Neuronal stem cell (in vitro differentiated cells): ENCODE measurements around the gene EEA1.

Source experiments
- DNase-seq: peaks from one replicate; pipeline ENCODE4 v3.0.0-alpha.2; 2013; ENCODE audit warnings: low spot score
- H2AFZ ChIP-seq: one replicate; pipeline ENCODE4 v1.6.1; 2013; ENCODE audit warnings: mild to moderate bottlenecking, low read length, inconsistent platforms
- H2AK5ac ChIP-seq: 2 replicates; pipeline ENCODE4 v1.6.1; 2013; ENCODE audit warnings: low read depth, mild to moderate bottlenecking, inconsistent platforms, low read length, moderate library complexity, mixed read lengths
- H2BK120ac ChIP-seq: 2 replicates; pipeline ENCODE4 v1.6.1; 2013; ENCODE audit warnings: low read depth, mild to moderate bottlenecking, inconsistent platforms, low read length, moderate library complexity, mixed read lengths
- H2BK12ac ChIP-seq: one replicate; pipeline ENCODE4 v1.6.1; 2013; ENCODE audit warnings: low read length, inconsistent platforms
- H2BK15ac ChIP-seq: 2 replicates; pipeline ENCODE4 v1.6.1; 2013; ENCODE audit warnings: mild to moderate bottlenecking, low read length, inconsistent platforms, mixed read lengths
- H2BK5ac ChIP-seq: one replicate; pipeline ENCODE4 v1.6.1; 2013; ENCODE audit warnings: inconsistent platforms, mild to moderate bottlenecking, low read length, moderate library complexity
- H3K14ac ChIP-seq: one replicate; pipeline ENCODE4 v1.6.1; 2013; ENCODE audit warnings: low read length, inconsistent platforms
- H3K18ac ChIP-seq: 2 replicates; pipeline ENCODE4 v1.6.1; 2013; ENCODE audit warnings: low read length, inconsistent platforms
- H3K23ac ChIP-seq: 2 replicates; pipeline ENCODE4 v1.6.1; 2013; ENCODE audit warnings: low read depth, mild to moderate bottlenecking, mixed read lengths, low read length, inconsistent platforms; ENCODE audit not compliant: poor library complexity
- H3K27ac ChIP-seq: replicated peaks from 3 replicates; pipeline ENCODE4 v1.5.1; 2013; ENCODE audit warnings: low read length, inconsistent platforms
- H3K27me3 ChIP-seq, 3 experiments: 2 replicates each; pipeline ENCODE4 v1.6.1; 2013; ENCODE audit warnings: low read length in 3 of 3, mild to moderate bottlenecking in 2 of 3, inconsistent platforms in 1 of 3, low read depth in 1 of 3, mixed read lengths in 1 of 3, moderate library complexity in 1 of 3; ENCODE audit not compliant: control insufficient read depth in 3 of 3, insufficient read depth in 3 of 3
- H3K36me3 ChIP-seq, 2 donors: replicated peaks in 1 of 2; 2 replicates each; pipeline ENCODE4 v1.6.1; 2013; ENCODE audit warnings: low read length in 2 of 2; ENCODE audit not compliant: control insufficient read depth in 2 of 2, insufficient read depth in 2 of 2
- H3K4ac ChIP-seq: 2 replicates; pipeline ENCODE4 v1.6.1; 2013; ENCODE audit warnings: inconsistent platforms, mild to moderate bottlenecking, low read length, moderate library complexity
- H3K4me1 ChIP-seq, 2 donors: 1 replicate in 1 of 2; 2 replicates in 1 of 2; pipeline ENCODE4 v1.6.1; 2013; ENCODE audit warnings: low read length in 2 of 2, low read depth in 1 of 2; ENCODE audit not compliant: control insufficient read depth in 2 of 2, insufficient read depth in 1 of 2
- H3K4me2 ChIP-seq: one replicate; pipeline ENCODE4 v1.6.1; 2013; ENCODE audit warnings: mild to moderate bottlenecking, low read length, inconsistent platforms; ENCODE audit not compliant: insufficient read depth, poor library complexity, severe bottlenecking
- H3K4me3 ChIP-seq, 2 donors: 2 replicates each; pipeline ENCODE4 v1.5.1; 2013; ENCODE audit warnings: low read length in 2 of 2, mild to moderate bottlenecking in 2 of 2, inconsistent platforms in 1 of 2, moderate library complexity in 1 of 2
- H3K79me1 ChIP-seq: one replicate; pipeline ENCODE4 v1.6.1; 2013; ENCODE audit warnings: low read depth, mild to moderate bottlenecking, inconsistent platforms, low read length, moderate library complexity
- H3K9ac ChIP-seq: one replicate; pipeline ENCODE4 v1.6.1; 2013; ENCODE audit warnings: mild to moderate bottlenecking, low read depth, low read length, inconsistent platforms; ENCODE audit not compliant: poor library complexity
- H3K9me3 ChIP-seq, 2 donors: replicated peaks in 1 of 2; 2 replicates each; pipeline versions ENCODE3 to v1.6.1; 2013; ENCODE audit warnings: low read length in 2 of 2, mild to moderate bottlenecking in 2 of 2, inconsistent platforms in 1 of 2, low read depth in 1 of 2, mixed read lengths in 1 of 2, moderate library complexity in 1 of 2; ENCODE audit not compliant: control insufficient read depth in 2 of 2, insufficient read depth in 1 of 2
- H4K8ac ChIP-seq: one replicate; pipeline ENCODE4 v1.6.1; 2013; ENCODE audit warnings: low read depth, mild to moderate bottlenecking, inconsistent platforms, low read length, moderate library complexity
- H4K91ac ChIP-seq: one replicate; pipeline ENCODE4 v1.6.1; 2013; ENCODE audit warnings: low read length, low read depth, mild to moderate bottlenecking, inconsistent platforms; ENCODE audit not compliant: poor library complexity
- WGBS, 2 donors: extraction: QIAGEN DNeasy Blood & Tissue Kit; methylation state at CpG; one replicate each; pipeline ENCODE4 v1.1.7; 2013; ENCODE audit warnings: missing lambda C conversion rate in 2 of 2, mixed read lengths in 1 of 2; ENCODE audit not compliant: insufficient read length in 2 of 2, insufficient replicate concordance in 1 of 2; ENCODE audit errors: extremely low coverage in 2 of 2; 5-methylcytosine and 5-hydroxymethylcytosine counted together

The EEA1 gene

GRCh38 chr12:92847368-92847767 is 81.7 kb downstream of the EEA1 start:
- no peak overlapping the region for H3K4me3 ChIP-seq
- no peak overlapping the region for H2AFZ ChIP-seq
- H3K18ac ChIP-seq = no peak overlapping the region
- no peaks in the 10 kb centered on the region for H3K27me3 ChIP-seq
- no peak overlapping the region for H4K8ac ChIP-seq
- no peak overlapping the region for H3K14ac ChIP-seq
- no peak overlapping the region for H4K91ac ChIP-seq
- H3K36me3 ChIP-seq = peaks cover 0 to 43% of the 10 kb centered on the region in 2 donors
- H2AK5ac ChIP-seq = no peak overlapping the region
- no peak overlapping the region for H3K23ac ChIP-seq
- no peak overlapping the region for H3K4me2 ChIP-seq
- no peaks in the 10 kb centered on the region for H3K9me3 ChIP-seq
- H2BK5ac ChIP-seq = no peak overlapping the region
- no peak overlapping the region for H2BK15ac ChIP-seq
- H3K27ac ChIP-seq = no peak overlapping the region
- no peaks in the 10 kb centered on the region for H3K4me1 ChIP-seq
- H3K9ac ChIP-seq = no peak overlapping the region
- H3K79me1 ChIP-seq = no peaks in the 10 kb centered on the region
- H2BK120ac ChIP-seq = no peak overlapping the region
- no peak overlapping the region for H2BK12ac ChIP-seq
- no peak for DNase-seq
- no peak overlapping the region for H3K4ac ChIP-seq
- no CpG with 5 or more reads among the region's 1 CpG for WGBS, 2 donors

GRCh38 chr12:92845329-92845728 is 83.8 kb downstream of the EEA1 start:
- no peak overlapping the region for H2AFZ ChIP-seq
- H2BK15ac ChIP-seq = no peak overlapping the region
- H3K27me3 ChIP-seq = no peaks in the 10 kb centered on the region
- H3K23ac ChIP-seq = no peak overlapping the region
- H2AK5ac ChIP-seq = no peak overlapping the region
- peaks cover 0 to 10% of the 10 kb centered on the region in 2 donors for H3K9me3 ChIP-seq
- no peak overlapping the region for H3K27ac ChIP-seq
- H3K18ac ChIP-seq = no peak overlapping the region
- H3K4me3 ChIP-seq = no peak overlapping the region
- H3K9ac ChIP-seq = no peak overlapping the region
- WGBS, 2 donors = no CpG with 5 or more reads among the region's 3 CpGs
- H3K36me3 ChIP-seq = peaks cover 0 to 43% of the 10 kb centered on the region in 2 donors
- no peaks in the 10 kb centered on the region for H3K79me1 ChIP-seq
- H2BK12ac ChIP-seq = no peak overlapping the region
- H2BK5ac ChIP-seq = no peak overlapping the region
- DNase-seq = no peak
- H3K14ac ChIP-seq = no peak overlapping the region
- no peaks in the 10 kb centered on the region for H3K4me1 ChIP-seq
- H2BK120ac ChIP-seq = no peak overlapping the region
- H3K4ac ChIP-seq = no peak overlapping the region
- no peak overlapping the region for H4K8ac ChIP-seq
- no peak overlapping the region for H4K91ac ChIP-seq
- H3K4me2 ChIP-seq = no peak overlapping the region

- Histone ChIP-seq H3K4me3 (no peak overlapping the region), H3K18ac (no peak overlapping the region), H3K36me3 (peaks cover 0 to 32% of the 10 kb centered on the region in 2 donors), H3K9me3 (peaks cover 0 to 10% of the 10 kb centered on the region in 2 donors), H3K79me1 (no peaks in the 10 kb centered on the region), H2BK15ac (no peak overlapping the region), H4K8ac (no peak overlapping the region), H3K27ac (no peak overlapping the region), H2BK120ac (no peak overlapping the region), H3K9ac (no peak overlapping the region), H3K4ac (no peak overlapping the region), H2AK5ac (no peak overlapping the region), H4K91ac (no peak overlapping the region), H2AFZ (no peak overlapping the region), H3K4me1 (no peaks in the 10 kb centered on the region), H3K14ac (no peak overlapping the region), H3K27me3 (no peaks in the 10 kb centered on the region), H3K4me2 (no peak overlapping the region), H2BK12ac (no peak overlapping the region), H3K23ac (no peak overlapping the region), H2BK5ac (no peak overlapping the region)
- DNase-seq = no peak
- no CpG with 5 or more reads among the region's 1 CpG for WGBS, 2 donors
These were observed 84.8 kb downstream of the EEA1 start for GRCh38 chr12:92844151-92844763.

GRCh38 chr12:92829686-92830282 is 99.3 kb downstream of the EEA1 start:
- no peak overlapping the region for H2AFZ ChIP-seq
- H3K4me2 ChIP-seq = no peak overlapping the region
- H3K4me1 ChIP-seq = no peaks in the 10 kb centered on the region
- H2BK120ac ChIP-seq = no peak overlapping the region
- no peak overlapping the region for H3K4me3 ChIP-seq
- no peak overlapping the region for H3K9ac ChIP-seq
- no CpG with 5 or more reads among the region's 7 CpGs for WGBS, 2 donors
- H3K9me3 ChIP-seq = no peaks in the 10 kb centered on the region
- H3K27ac ChIP-seq = no peak overlapping the region
- H3K4ac ChIP-seq = no peak overlapping the region
- H2BK12ac ChIP-seq = no peak overlapping the region
- H4K91ac ChIP-seq = no peak overlapping the region
- no peak overlapping the region for H3K14ac ChIP-seq
- H2BK5ac ChIP-seq = no peak overlapping the region
- no peak overlapping the region for H3K23ac ChIP-seq
- H2BK15ac ChIP-seq = no peak overlapping the region
- no peaks in the 10 kb centered on the region for H3K79me1 ChIP-seq
- H3K18ac ChIP-seq = no peak overlapping the region
- no peak overlapping the region for H4K8ac ChIP-seq
- DNase-seq = no peak
- H3K27me3 ChIP-seq = no peaks in the 10 kb centered on the region
- peaks cover 0 to 37% of the 10 kb centered on the region in 2 donors for H3K36me3 ChIP-seq
- no peak overlapping the region for H2AK5ac ChIP-seq
